NCI-H2196 (cell line): ENCODE results near the gene IL6ST.
"Not testable (repeated sequence)": the region's sequence is repeated elsewhere in the genome, so short reads cannot be mapped to it uniquely, and the experiment has no call there.

Experiments
- DNase-seq: peaks from one replicate; lab custom pipeline; 2025; ENCODE audit not compliant: unreplicated experiment; lab: John Stamatoyannopoulos, UW

IL6ST gene

DNA sequence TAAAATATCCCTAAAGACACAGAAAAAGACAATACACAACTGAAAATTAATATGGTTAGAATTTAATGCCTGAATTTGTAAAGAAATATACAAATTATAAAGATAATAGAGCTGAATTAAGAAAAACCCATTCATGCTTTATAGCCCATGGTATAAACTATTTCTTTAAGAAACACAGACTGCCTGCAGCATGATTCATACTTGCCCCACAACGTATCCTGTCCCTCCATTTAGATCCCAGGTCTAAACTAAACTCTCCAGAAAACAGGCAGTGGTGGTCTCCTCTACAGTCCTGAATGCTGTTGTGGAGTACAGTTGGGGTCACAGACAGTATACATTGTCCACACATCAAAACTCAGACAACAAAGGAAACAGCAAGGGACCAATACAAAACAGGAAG, 24.8 kb downstream of the IL6ST start:
- DNase-seq = no peak

DNA sequence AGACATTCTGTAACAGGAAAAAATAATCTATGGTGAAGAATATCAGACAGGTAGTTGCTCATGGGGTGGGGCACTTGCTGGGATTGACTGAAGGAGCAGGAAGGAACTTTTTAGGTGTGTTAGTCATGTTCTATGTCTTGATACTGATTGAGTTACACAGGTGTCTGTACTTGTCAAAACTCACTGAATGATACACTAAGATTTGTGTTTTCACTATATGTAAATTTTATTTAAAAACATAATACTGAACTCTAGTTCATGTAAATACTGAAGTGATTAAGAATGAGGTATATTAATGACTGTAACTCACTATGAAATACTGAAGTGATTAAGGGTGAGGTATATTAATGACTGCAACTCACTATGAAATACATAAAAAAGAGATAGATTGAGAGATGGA, 28.5 kb downstream of the IL6ST start:
- no peak for DNase-seq

DNA sequence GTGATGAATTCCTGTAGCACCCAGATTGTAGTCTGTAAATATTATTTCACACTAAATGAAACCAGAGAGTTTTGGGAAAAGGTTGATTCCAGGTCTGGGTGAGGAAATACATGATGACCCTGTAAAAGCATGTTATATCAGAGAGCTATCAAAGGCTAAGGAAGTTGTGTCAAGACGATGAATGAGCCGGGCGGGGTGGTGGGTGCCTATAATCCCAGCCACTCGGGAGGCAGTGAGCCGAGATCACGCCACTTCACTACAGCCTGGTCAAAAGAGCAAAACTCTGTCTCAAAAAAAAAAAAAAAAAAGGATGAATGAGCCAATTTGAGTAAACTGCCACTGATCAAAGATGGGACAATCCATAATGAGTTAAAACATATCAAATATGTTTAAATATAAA, 29.2 kb downstream of the IL6ST start:
- no peak for DNase-seq

DNA sequence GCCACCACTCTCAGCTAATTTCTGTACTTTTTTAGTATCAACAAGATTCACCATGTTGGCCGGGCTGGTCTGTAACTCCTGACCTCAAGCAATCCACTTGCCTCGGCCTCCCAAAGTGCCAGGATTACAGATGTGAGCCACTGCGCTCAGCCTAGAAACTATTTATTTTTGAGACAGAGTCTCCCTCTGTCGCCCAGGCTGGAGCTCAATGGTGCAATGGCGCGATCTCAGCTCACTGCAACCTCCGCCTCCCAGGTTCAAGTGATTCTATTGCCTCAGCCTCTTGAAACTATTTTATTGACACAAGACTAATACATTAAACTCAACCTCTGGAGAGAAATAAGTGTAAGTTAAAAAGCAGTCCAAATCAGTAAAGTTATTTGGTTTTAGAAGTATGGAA, 34.0 kb downstream of the IL6ST start:
- DNase-seq = no peak

DNA sequence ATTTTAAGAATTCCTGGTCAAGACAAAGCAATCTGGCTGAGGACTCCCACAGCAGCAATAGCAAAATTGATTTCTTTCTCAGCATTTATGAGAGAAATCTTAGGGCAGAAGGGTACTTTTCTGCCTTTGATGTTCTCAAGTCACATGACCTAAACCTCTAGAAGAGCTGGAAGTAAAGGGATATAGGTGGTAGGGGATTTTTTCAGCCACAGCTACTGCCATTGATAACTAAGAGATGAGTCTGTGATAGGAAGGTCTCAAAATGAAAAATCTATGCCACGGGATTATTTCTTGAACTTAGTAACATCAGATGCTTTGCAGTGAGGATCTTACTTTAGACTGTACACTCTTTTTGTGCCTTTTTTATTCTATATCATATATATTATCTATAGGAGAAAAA, 35.6 kb downstream of the IL6ST start:
- DNase-seq = no peak

DNA sequence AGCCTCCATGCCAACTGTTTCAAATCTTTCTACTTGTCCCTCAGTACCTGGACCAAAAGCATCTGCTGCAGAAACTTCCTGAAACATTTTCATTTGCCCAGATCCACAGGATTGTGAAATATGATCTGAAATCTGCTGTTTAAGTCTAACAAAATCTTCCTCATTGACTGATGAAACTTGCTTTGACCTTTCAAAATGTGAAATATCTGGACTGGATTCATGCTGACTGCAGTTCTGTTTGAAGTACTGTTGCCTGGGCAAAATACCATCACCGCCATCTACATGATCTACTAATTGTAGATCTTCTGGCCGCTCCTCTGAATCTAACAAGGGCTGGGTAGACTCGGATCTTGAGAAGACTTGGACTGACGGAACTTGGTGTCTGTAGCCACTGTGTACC, 53.6 kb downstream of the IL6ST start:
- DNase-seq = not testable (repeated sequence)

DNA sequence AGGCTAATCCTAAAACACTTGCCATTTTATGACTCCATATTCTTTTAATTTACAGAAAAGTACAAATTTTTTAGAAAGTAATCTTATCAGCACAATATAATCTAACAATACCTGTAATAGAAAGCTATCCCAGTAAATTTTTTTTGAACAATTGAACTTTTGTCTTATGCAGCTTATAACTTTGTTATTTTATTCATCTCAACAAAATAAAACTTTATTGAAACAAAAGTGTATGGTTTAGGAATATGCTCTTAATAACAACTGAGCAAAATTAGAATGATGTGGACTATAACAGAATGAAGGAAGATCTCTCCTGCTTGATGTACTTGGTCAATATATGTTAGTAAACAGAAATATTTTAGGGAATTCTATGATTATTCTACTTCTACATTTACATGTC, 57.2 kb downstream of the IL6ST start:
- DNase-seq = not testable (repeated sequence)

DNA sequence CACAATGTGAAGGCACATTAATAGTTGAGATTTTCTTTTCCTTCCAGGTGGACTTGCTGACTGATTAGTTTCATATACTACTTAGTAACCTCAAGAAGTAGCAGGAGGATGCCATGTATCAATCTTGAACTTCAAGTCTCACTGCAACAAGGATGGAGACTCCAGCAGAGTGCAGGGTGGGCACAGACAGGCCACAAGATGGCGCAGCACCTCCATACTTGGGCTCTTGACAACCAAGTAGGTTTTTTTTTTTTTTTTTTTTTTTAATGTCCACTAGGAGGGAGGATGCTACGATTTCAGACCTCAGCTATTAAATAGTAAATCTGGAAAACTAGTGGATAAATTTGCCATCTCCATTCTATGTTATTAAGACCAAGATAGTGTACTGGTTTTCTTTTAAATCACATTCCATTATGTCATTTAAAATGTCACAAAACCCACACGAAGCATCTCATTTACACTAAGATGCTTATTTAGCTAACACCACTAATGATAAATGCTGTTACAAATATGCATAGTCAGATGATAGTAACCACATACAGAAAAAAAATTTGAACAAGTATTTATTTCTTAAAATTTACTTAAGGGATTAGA, 58.6 kb downstream of the IL6ST start:
- DNase-seq = peak; percentile 36

DNA sequence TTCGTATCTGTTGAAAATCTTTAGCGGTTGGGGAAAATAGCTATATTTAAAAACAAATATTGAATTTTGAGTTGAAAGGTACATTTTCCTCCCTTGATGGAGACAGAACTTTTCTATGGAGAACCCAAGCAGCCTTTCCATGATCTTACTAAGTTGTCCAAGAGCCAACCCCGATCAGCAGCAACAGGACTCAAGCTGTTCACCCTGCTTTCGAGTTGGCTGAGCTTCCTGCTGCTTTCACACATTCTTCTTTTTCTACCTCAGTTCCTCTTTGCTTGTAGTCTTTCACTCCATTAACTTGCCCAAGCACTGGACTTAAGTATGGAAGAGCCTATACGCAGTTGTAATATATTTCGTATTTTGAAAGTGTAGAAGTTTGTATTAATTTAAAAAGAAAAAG, 59.4 kb downstream of the IL6ST start:
- DNase-seq = no peak

DNA sequence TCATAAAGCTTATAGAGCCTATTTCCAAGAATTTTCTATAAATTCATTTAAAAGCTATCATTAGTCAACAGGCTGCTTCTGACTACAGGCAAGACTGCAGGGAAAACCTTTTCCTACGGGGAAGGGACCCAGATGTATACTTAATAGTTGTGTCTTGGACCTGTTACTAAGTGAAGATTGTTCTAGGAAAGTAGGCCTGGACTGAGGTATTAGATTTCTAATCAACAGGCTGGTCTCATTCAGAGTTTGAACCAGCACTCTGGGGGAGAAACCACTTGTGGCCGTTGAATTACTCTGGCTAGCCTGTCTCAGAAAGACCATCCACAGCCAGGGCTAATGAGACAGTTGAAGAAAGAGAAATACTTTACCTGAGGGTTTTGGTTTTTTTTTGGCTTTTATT, 60.0 kb downstream of the IL6ST start:
- no peak for DNase-seq

DNA sequence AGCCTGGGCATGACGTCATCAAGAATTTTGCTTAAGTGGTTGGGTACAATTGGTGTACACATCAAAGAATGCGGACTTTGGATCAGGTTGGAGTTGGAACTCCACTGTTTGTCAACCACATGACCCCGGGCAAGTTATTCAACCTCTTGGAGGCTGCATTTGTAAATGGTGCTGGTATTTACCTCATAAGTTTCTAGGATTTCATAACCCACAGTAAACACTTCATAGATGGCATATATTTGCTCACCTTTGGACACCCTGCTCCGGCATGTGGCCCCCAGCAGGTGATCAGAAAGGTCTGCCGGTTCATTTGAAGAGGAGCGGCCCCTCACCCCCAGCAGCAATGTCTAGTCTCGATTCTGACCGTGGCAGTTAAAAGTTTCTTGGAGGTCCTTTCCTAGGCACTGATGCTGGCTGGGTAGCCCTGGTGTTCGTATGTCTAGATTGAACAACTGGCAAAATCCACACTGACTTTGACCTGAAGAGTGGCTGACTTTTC, 60.6 kb downstream of the IL6ST start:
- peak; percentile 43 for DNase-seq

DNA sequence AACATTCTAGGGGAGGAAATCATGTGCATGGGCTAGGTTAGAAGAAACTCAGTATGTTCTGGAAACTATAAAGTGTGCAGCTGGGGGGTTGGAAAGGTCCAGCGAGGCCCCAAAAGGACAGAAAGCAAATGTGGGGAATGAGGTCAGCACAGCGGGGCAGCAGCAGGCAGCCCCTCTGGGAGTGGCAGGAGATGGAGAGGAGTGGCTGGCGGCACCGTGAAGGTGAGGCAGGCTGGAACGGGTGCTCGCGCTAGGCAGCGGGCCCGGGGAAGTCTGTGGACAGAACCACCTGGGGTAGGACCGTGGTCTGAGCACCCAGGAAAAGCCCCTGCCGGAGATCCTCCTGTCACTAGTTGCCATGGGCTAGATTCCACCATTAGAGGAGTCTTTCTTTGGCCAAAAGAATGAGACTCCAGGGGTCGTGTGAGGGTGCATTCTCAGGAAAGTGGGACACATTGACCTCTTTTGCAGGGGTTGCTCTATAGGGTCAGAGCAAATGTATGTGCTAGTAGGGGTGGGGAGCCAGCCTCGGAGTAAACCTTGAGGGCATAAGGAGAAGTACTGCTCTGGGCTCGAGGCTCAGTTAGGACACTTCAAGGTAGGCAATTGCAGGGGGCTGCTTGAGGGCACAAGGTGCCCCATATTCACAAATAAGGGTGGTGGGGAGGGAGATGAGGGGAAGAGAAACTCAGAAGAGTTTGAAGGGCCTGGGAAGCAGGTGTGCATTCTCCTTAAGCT, 61.2 kb downstream of the IL6ST start:
- no peak for DNase-seq

DNA sequence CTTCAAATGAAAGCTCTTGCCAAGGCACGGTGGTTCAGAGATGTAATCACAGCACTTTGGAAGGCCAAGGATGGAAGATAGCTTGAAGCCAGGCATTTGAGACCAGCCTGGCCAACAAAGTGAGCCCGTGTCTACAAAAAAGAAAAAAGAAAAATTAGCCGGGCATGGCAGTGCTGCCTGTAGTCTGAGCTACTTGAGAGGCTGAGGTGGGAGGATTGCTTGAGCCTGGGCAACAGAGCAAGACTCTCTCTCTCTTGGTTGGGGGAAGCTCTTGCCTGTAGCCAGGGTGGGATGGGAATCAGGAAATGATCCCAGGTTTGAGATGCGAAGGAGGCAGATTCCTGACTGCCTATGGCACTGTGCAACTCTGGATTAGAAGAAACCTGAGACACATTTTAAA, 62.1 kb downstream of the IL6ST start:
- DNase-seq = no peak

DNA sequence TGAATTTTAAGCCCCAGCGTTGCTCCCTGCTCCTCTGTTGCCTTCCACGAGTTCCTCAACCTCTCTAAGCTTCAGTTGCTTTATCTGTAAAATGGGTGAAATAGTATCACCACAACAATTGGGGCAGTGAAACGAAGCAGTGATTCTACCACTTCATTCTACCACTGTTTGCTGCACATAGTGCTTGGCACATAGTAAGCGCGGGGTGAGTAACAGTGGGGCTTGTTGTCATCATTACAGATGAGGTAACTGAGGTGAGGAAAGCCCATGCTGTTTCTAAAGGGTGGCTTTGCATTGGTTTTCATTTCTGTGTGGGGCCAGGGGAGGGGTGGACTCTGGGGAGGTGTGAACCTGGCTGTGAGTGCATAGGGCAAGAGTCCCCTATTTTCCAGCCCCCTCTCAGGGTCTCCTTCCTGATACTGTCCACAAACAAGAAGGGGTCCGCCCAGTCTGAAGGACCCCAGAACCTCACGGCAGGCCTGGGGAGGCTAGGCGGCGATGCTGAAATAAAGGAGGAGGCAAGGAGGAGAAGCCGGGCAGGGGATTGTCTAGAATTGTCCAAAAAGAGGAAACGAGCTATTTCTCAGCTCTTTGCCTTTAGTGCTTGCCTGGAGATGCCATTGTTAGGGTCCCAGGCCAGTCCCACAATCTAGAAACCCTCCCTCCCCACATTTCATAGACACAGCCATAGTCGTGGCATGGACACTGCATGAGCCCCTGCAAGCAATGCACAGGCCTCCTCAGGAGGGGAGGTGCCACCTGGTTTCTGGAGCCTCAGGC, 65.6 kb downstream of the IL6ST start:
- DNase-seq = no peak

DNA sequence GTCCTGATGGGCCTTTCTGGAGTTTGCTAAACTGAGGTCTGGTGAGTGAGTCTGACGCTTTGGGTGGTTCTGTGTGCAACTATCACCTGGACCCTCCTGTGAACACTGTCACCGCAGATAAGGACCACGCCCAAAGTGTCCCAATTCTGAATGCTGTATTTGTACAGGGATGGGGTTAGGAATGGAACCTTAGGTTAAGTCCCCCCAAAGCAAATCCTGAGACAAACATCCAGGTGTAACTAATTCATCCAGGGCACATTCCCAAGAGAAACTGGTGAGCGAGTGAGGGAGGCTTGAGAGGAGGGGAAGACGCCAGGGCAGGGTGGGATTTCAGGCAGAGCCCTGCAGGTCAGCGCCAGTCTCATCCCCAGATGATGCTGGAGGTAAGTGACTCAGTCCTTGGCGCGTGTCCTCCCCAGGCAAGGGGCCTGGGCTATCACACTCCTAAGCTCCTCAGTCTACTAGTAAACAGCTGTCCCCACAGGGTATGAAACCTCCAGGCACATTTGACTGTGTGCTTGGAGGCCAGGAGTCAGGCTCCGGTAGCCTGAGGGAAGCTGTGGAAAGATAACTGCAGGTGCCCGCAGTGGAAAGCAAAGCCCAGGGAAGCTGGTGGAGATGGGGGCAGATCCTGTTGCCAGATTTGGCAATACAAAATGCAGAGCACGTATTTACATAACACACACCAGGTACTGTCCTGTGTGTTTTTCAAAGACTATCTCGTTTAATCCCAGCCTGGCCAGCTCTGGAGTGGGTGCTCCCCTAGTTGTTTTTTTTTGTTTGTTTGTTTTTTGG, 66.7 kb downstream of the IL6ST start:
- no peak for DNase-seq

DNA sequence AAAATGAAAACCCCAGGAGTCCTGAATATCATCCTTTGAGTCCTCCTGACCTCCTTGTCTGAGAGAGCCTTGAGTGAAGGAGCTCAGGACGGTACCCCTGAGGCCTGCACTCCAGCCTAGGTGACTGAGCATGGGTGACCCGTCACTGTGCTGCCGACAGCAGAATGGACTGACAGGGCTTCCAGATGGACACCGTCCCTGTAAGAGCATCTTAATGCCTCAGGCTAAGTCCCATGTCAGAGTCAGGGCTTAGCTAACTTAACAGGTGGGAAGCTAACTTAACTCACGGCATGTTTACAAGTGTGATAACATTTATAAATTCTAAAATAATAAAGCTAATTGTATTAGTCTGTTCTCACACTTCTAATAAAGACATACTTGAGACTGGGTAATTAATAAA, 68.3 kb downstream of the IL6ST start:
- DNase-seq = no peak

DNA sequence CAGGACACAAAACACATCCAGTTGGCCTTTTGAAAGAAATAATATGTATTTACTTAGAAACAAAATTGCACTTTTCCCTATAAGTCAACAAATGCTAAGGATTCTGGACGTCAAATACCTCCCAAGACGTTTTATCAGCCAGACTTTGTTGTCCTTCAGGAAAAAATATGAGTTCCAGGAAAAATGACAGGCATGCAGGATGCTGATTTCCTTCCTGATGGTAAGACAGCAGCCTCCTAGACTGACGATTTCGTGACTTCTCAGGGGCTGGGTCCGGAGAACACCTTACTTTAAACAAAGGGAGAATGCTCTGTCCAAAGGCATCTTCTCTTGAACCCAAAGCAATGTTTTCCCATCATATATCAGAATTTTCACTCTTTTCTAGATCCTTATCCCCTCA, 69.1 kb downstream of the IL6ST start:
- DNase-seq = no peak

DNA sequence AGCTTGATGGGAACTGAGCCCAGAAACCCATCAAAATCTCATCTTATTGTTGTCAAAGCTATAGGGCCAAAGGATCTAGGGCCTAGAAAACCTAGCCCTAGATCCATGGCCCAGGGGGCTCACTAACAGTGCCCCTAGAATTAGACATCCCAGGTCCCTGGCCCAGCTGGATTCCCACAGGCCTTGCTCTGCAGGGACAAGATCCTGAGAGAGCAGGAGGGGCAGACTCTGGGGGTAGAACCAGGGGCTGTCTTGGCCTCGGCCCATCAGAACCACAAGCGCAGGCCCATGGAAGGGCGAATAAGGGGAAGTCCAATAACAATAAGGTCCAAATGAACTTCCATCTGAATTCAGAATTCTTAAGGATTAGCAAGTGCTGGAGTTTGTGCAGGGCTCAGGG, 69.6 kb downstream of the IL6ST start:
- DNase-seq = no peak

DNA sequence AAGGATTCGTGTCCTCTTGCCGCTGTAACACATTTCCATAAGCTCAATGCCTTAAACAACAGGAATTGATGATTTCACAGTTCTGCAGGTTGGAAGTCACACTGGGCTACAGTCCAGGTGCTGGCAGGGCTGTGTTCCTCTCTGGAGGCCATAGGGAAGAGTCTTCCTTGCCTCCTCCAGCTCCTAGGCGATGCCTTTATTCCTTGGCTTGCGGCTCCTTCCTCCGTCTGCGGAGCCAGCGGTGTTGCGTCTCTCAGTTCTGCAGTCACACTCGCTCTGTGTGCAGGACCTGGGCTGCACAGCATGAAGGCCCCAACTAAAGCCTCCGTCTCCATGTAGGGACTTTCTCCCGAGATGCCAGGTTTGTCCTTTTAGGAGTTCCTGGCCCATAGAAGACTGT, 70.0 kb downstream of the IL6ST start:
- DNase-seq = no peak

DNA sequence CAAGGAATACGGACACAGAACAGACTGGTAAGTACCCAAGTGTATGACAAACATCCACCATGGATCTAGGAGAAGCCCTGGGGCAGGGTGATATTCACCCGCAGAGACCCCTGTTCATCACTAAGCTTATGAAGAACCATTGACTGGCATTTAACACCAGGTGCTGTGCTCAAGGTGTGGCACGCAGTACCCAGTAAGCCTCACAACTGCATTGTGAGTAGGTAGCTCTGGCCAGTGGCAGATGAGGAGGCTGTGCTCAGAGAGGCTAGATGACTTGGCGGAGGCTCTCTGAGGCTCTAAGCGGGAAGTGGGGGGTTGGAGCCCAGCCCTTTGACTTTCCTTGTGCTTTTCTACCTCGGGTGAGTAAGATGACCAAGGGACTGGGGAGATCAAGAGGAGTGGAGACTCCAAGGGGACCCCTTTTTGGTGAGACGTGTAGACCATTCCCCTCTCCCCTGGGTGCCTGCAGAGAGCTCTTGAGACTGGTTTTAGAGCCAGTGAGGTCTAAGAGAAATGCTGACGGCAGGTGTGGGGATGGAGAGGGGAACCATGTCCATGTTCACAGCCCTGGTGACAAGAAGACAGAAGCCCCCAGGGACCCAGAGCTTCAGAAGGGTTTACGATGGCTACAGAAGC, 70.8 kb downstream of the IL6ST start:
- DNase-seq = no peak
